GM18502 (cell line): ENCODE measurements around the gene NCOA1.
"Not testable (repeated sequence)": the region's sequence is repeated elsewhere in the genome, so short reads cannot be mapped to it uniquely, and the experiment has no call there.

Experiments used
- ATAC-seq: cut with Tn5 transposase; IDR thresholded peaks from one replicate; pipeline ENCODE4 v1.9.1; 2021; ENCODE audit warnings: mild to moderate bottlenecking; ENCODE audit not compliant: unreplicated experiment, poor library complexity

The NCOA1 gene

DNA sequence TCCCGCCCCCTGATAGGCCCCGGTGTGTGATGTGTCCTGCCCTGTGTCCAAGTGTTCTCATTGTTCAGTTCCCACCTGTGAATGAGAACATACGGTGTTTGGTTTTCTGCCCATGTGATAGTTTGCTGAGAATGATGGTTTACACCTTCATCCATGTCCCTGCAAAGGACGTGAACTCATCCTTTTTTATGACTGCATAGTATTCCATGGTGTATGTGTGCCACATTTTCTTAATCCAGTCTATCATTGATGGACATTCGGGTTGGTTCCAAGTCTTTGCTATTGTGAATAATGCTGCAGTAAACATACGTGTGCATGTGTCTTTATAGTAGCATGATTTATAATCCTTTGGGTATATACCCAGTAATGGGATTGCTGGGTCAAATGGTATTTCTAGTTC lies 40.6 kb downstream of the NCOA1 start:
- not testable (repeated sequence) for ATAC-seq

DNA sequence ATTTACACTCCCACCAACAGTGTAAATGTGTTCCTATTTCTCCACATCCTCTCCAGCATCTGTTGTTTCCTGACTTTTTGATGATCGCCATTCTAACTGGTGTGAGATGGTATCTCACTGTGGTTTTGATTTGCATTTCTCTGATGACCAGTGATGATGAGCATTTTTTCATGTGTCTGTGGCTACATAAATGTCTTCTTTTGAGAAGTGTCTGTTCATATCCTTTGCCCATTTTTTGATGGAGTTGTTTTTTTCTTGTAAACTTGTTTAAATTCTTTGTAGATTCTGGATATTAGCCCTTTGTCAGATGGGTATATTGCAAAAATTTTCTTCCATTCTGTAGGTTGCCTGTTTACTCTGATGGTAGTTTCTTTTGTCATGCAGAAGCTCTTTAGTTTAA lies 41.0 kb downstream of the NCOA1 start:
- not testable (repeated sequence) for ATAC-seq

DNA sequence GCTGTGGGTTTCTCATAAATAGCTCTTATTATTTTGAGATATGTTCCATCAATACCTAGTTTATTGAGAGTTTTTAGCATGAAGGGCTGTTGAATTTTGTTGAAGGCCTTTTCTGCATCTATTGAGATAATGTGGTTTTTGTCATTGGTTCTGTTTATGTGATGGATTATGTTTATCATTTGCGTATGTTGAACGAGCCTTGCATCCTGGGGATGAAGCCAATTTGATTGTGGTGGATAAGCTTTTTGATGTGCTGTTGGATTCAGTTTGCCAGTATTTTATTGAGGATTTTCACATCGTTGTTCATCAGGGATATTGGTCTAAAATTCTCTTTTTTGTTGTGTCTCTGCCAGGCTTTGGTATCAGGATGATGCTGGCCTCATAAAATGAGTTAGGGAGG lies 42.5 kb downstream of the NCOA1 start:
- ATAC-seq, result not testable (repeated sequence)

GRCh38 chr2:24538720-24539119 lies 47.7 kb downstream of the NCOA1 start:
- ATAC-seq, result no peak

DNA sequence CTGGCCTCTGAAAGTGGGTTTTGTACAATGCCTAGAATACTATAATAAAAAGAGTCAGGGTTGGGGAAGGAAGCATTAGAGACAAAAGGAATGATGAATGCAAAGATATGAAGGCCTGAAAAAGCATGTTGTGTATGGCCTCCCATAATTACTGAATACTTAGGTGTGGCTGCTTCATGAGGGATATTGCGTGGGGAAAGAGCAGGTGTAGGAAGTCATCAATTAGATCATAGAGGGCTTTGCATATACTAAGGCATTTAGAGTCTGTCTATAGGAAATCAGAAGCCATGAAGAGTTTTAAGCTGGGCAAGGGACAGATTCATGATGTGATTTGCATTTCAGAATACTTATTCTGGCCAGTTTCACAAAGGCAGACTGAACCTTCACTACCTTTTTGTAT lies 48.2 kb downstream of the NCOA1 start:
- ATAC-seq, result no peak

GRCh38 chr2:24540011-24540477 lies 49.0 kb downstream of the NCOA1 start:
- no peak for ATAC-seq

GRCh38 chr2:24541621-24542020 lies 50.6 kb downstream of the NCOA1 start:
- ATAC-seq, result no peak

DNA sequence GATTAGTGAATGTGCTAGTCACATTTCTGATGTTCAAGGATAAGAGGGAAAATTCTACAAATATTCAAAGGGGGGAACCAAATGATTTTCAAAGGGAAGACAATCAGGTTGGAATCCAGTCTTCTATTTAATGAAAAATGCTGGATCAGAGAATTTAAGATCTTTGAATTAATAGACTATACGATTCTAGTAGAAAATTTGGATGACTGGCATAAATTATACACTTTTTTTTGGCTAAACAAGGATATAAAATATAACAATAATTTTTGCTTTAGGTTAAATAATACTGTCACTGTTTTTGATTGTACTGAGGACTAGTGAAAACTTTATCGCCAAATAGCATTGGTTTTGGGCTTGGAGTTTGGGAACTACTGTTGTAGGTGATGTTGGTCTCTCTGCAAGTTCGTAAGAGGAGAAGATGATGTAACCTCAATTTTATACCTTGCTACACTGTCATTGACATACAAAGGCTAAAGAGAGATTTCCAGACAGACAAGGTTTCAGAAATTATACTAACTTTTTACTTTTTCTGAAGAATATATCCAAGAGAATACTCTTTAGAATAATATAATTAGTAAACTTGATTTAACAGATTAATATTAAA lies 51.3 kb downstream of the NCOA1 start:
- no peak for ATAC-seq

GRCh38 chr2:24543252-24543651 lies 52.2 kb downstream of the NCOA1 start:
- no peak for ATAC-seq

GRCh38 chr2:24544456-24545115 lies 53.5 kb downstream of the NCOA1 start:
- no peak for ATAC-seq

DNA sequence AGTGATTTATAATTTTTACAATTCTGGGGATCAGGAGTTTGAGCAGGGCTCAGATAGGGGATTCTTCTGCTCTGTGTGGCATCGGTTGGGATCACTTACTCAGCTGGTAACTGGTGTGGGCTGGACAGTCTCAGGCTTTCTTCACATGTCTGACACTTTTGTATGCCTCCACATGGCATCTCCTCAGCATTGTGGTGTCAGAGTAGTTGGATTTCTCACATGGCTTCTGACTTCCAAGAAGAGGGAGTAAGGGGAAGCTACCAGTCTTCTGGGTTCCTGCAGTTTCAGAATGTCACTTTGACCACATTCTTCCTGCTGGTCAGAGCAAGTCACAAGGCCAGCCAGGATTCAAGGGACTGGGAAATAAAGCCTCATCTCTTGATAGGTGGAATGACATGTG lies 55.6 kb downstream of the NCOA1 start:
- ATAC-seq, result no peak

DNA sequence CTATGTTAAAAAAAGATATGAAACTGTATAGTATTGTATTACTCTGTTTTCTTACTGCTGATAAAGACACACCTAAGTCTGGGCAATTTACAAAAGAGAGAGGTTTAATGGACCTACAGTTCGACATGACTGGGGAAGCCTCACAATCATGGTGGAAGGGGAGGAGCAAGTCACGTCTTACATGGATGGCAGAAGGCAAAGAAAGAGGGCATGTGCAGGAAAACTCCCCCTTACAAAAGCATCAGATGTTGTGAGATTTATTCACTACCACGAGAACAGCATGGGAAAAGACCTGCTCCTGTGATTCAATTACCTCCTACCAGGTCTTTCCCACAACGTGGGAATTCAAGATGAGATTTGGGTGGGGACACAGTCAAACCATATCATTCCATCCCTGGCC lies 57.0 kb downstream of the NCOA1 start:
- no peak for ATAC-seq

DNA sequence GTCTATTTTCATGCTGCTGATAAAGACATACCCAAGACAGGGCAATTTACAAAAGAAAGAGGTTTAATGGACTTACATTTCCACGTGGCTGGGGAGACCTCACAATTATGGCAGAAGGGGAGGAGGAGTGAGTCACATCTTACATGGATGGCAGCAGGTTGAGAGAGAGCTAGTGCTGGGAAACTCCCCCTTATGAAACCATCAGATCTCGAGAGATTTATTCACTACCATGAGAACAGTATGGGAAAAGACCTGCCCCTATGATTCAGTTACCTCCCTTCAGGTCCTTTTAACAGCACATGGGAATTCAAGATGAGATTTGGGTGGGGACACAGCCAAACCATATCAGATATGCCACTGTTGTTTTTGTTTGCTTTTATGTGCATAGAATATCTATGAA lies 59.2 kb downstream of the NCOA1 start:
- not testable (repeated sequence) for ATAC-seq

GRCh38 chr2:24551016-24551415 lies 60.0 kb downstream of the NCOA1 start:
- ATAC-seq, result no peak

- no peak for ATAC-seq
Measured at GRCh38 chr2:24552836-24553235, 61.8 kb downstream of the NCOA1 start.

DNA sequence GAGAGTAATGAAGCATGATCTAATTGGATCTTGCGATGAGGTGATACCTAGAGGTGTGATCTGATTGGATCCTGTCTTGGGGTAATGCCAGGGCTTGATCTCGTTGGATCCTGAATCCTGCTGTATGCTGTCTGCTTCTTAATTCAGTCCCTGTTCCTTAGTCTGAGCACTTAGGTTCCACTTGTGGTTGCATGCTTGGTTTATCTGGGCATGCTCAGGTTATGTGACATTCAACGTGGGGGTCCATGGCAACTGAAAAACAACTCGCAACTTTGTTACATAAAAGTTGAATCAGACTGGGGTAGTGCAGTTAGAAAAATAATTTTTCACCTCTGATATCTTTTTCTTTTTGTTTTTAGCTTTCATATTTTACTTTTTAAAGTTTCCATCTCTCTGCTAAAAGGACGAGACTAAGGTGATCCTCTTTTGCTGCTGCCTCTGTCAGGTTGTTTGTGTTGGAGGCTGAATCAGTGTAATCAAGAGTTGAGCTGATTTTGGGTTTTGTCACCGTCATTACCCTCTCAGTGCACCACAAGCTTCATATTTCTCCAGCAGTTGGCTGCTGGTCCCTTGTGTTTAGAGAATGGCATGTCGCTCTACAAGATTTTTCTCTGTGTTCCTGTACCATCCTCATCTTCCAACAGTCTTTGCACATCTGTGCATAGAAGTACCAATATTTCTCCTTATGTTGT lies 67.9 kb downstream of the NCOA1 start:
- no peak for ATAC-seq

- ATAC-seq, result no peak
Measured at GRCh38 chr2:24559473-24560113, 68.5 kb downstream of the NCOA1 start.

- ATAC-seq, result no peak
Measured at GRCh38 chr2:24565537-24565936, 74.5 kb downstream of the NCOA1 start.

DNA sequence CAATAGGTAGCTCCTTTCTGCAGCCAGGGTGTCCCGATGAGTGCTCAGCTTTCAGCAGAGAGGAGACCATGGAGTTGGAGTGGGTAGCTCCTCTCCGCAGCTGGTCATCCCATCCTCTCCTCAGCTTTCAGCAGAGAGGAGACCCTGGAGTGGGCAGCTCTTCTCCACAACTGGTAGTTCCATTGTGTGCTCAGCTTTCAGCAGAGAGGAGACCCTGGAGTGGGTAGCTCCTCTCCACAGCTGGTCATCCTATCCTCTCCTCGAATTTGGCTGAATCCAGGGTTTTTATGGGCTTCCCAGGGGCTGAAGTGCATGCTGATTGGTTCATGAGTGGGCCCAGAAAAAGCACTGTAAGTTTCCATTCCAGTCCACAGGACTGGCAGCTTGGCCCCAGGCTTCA lies 75.2 kb downstream of the NCOA1 start:
- ATAC-seq, result no peak

DNA sequence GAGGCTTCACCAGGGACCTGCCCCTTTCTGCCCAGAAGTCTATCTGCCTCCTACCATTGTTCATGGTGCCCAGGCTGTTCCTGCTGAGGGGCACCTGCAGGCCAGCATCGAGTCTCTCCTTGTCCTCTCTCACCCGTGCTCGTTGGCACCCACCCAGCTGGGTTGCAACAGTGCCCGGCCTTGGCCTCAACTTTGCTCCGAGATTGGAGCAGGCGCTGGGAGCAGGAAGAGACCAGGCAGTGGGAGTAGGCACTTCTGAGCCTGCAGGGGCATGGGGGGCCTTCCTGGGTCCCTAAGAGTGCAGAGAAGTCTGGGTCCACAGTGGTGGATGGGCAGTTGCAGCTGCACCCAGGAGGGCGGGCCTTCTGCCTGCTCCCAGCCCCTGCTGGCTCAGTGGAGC lies 75.6 kb downstream of the NCOA1 start:
- no peak for ATAC-seq

- no peak for ATAC-seq
Measured at GRCh38 chr2:24568551-24568950, 77.5 kb downstream of the NCOA1 start.
